ENCODE data around the gene SNORC.
"Not testable (repeated sequence)": the region's sequence is repeated elsewhere in the genome, so short reads cannot be mapped to it uniquely, and the experiment has no call there.

The SNORC gene

GRCh38 chr2:232870018-232870765 is at the start of gene SNORC:
Gene SNORC (plus strand): TSS chr2:232870264. CDS start chr2:232870342, 78 bp downstream.
- DNase-seq (ENCODE audit: low spot score): no peak

GRCh38 chr2:232829988-232830387 is 40.1 kb upstream of the SNORC start:
- no peak for DNase-seq (ENCODE audit: low spot score)

DNA sequence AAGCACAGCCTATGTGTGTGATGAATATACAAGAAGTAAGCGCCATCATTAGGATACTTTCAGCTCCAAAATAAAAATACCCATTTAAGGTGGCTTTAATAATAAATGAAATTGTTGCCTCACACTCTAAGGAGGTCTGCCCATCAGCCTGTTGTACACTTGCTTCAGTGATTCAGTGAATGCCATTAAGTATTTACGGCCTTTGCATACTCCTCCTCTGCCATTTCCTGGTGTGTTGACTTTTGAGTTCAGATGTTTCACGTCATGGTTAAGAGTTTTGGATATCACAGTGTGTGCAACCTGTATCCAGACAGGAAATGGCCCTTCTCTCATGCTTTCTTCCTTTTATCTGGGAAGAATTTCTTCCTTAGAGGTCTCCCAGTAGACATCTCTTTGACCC is 38.6 kb upstream of the SNORC start:
- peak; percentile 74 for DNase-seq (ENCODE audit: low spot score)

GRCh38 chr2:232833830-232834229 is 36.2 kb upstream of the SNORC start:
- no peak for DNase-seq (ENCODE audit: low spot score)

DNA sequence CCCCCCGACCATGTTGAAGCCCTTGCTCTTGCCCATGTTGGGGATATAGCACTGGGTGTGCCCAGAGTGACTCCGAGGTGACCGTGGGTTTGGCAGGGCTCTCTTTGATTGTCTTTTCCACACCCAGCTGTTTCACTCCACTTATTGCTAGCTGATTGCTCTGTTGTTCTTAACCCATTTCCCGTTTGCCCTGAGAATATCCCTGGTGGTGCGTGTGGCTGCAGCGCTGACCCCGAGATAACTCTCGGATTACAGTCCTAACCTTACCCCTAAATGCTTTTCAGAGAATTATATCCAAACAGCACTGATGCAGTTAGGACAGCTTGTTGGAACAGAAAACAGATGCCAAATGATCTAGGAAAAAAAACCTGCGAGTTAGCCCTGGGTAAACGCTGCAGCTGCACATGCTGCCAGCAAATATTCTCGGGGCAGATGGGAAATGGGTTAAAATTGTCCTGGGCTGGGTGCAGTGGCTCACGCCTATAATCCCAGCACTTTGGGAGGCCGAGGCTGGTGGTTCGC is 34.3 kb upstream of the SNORC start:
- DNase-seq (ENCODE audit: low spot score): no peak

GRCh38 chr2:232836934-232837333 is 33.1 kb upstream of the SNORC start:
- DNase-seq (ENCODE audit: low spot score): peak; percentile 44

DNA sequence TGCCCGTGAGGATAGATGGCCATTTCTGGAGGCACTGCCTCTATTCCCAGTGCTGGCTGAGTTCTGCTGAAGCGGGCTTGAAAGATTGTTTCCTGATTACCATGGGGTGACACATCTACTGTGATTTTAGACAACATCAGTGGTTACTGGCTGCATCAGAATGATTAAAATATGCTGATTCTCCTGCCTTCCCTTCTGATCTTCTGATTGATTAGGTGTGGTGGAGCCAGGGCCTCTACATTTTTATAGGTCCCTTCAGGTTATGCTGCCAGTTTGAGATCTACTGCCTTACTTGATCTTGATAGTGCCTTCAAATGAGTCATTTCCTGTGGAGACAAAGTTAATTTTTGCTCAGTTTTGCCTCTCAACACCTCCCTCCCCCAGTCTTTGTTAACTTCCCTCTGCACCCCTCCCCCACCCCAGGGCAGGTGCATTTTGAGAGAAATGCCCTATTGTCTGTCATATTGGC is 31.6 kb upstream of the SNORC start:
- DNase-seq (ENCODE audit: low spot score): peak; percentile 81

GRCh38 chr2:232839411-232840079 is 30.5 kb upstream of the SNORC start:
- peak; percentile 10 for DNase-seq (ENCODE audit: low spot score)

DNA sequence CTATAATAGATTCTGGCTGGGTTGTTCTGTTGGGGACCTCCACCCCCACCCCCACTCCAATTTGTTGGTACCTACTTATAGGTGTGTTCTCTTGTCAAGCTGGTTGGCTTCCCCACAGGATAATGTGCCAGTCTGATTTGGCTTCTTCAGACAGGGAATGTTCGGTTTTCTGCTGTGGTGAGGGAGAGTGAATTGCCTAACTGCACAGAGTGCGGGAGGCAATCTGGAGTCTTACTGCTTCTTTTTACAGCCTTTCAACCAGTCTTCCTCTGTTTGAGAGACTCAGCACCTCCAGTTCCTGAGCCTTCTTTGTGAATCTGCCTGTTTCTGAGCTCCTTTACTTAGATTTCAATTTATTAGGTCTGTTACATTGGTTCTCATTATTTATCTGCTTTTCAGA is 27.4 kb upstream of the SNORC start:
- DNase-seq (ENCODE audit: low spot score): no peak

GRCh38 chr2:232843834-232844233 is 26.2 kb upstream of the SNORC start:
- no peak for DNase-seq (ENCODE audit: low spot score)

GRCh38 chr2:232846055-232846454 is 24.0 kb upstream of the SNORC start:
- no peak for DNase-seq (ENCODE audit: low spot score)

DNA sequence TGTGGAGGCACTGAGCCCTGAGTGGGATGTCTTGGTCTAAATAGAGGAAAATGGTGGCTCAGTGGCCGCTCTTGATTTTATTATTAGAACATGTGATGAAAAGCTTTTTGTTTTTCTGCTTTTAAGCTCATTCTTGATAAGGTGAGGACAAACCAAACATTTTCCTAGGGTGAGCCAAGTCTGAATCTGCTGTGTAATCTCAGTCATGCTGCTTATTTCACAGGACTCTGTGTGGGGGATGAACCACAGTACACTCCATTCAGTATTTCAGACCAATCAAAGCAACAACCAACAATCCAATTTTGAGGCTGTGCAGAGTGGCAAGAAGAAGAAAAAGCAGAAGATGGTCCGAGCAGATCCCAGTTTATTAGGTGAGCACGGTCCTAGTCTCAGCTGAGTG is 20.0 kb upstream of the SNORC start:
- DNase-seq (ENCODE audit: low spot score): no peak

DNA sequence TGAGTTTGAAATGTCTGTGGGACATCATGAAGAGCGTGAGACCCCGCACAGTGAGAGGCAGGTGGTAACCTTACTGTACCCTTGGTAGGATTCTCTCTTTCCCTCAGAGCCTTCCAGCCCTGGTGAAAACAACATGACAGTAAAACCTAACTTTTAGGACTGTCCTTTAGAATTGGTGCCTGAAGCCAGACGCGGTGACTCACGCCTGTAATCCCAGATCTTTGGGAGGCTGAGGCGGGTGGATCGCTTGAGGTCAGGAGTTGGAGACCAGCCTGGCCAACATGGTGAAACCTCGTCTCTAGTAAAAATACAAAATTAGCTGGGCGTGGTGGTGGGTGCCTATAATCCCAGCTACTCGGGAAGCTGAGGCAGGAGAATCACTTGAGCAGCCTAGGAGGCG is 18.0 kb upstream of the SNORC start:
- not testable (repeated sequence) for DNase-seq (ENCODE audit: low spot score)

GRCh38 chr2:232852676-232853075 is 17.4 kb upstream of the SNORC start:
- no peak for DNase-seq (ENCODE audit: low spot score)

GRCh38 chr2:232854082-232854481 is 16.0 kb upstream of the SNORC start:
- DNase-seq (ENCODE audit: low spot score): peak; percentile 72

DNA sequence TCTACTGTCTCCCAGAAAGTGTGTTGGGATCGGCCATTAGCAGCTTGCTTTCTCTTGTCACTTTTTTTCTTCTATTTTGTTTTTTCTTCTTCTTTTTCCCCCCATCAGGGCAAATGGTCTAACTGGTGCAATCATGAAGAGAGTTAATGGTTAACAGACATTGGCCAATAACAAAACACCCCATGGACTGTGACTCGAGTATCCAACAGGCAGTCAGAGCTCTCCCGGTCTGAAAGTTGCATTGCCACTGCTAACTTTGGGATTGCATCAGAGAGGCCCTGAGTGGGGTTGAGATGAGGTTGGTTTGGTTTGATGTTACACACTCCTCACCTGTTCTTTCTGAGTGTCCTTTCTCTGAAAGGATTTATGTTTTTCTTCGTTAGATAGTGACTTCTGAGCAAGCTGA is 12.9 kb upstream of the SNORC start:
- peak; percentile 87 for DNase-seq (ENCODE audit: low spot score)

- DNase-seq (ENCODE audit: low spot score): no peak
These were observed 10.6 kb upstream of the SNORC start for GRCh38 chr2:232859385-232859916.

- DNase-seq (ENCODE audit: low spot score): peak; percentile 69
These were observed 9.3 kb upstream of the SNORC start for GRCh38 chr2:232860593-232861241.

DNA sequence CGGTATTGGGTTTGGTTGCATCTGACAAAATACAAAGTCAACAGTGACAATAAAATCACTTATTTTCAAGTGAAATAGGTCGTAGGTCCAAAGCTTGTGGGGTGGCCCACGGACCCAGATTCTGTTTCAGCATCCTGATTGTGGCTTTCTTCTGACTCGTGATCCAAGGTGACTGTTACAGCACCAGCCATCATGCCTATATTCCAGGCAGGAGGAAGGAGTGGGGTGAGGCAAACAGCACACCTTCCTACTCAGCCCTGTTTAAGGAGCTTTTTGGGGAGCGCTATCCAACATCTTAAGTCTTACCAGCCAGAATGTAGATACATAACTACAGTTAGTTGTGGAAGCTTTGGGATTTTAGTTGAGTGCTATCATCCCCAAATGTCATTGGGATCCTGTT is 8.7 kb upstream of the SNORC start:
- DNase-seq (ENCODE audit: low spot score): no peak

DNA sequence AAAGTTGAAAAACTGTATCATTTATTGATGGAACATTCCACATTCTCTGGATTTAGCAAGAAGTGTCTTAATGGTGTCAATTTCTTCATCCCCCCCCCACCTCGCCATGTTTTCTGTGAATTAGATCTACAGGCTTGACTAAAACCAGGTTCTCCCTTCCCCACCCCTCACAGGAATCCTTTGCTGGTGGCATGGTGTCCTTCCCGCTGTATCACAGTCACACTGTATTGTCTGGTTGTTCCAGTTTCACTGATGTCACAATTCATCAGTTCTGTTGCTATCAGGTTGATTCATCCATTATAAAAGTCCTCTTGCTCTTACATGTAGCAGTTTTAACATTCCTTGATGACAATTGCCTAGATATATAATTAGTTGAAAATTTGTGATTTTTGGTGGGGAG is 6.1 kb upstream of the SNORC start:
- DNase-seq (ENCODE audit: low spot score): no peak

- no peak for DNase-seq (ENCODE audit: low spot score)
These were observed 4.9 kb upstream of the SNORC start for GRCh38 chr2:232865165-232865564.

DNA sequence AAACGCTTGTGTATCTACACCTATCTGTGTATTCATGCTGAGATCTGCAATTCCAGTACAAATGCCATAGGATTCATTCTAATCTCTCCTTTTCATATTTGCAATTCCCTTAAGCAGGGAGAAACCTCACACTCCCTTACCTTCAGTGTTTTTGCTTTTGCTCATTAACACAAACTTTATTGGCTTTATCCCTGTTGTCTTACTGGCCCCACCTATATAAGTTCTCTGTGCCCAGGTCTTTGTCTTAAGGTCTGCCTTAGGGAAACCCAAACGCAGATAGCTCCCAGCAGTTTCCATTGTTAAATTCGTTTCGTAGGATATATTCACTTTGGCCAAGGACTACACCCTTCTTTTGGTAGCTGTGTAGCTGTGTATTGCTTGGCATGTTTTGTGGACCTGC is 4.0 kb upstream of the SNORC start:
- DNase-seq (ENCODE audit: low spot score): no peak
